T47D (cell line): ENCODE results near the gene ALCAM.

Source experiments
- DNase-seq, 2 experiments: peaks; one replicate each; pipeline versions ENCODE4 v3.0.0 to v3.0.0-alpha.2; 2011 to 2012; ENCODE audit warnings: low read depth in 1 of 2, low spot score in 1 of 2
- JUND ChIP-seq: IDR thresholded peaks from 2 replicates; pipeline ENCODE4 v1.6.1; 2012; ENCODE audit warnings: low read depth
- in situ Hi-C: cut with HindIII; loops from 2 replicates; pipeline ENCODE4 v1.10.0; 2016; ENCODE audit warnings: low sequenced_read_pairs, low pct_unique_long_range_greater_than_20kb

The ALCAM gene

GRCh38 chr3:105499961-105500360 lies 133.3 kb downstream of the ALCAM start:
- in situ Hi-C loops = no loop called here
- no peak for TF ChIP-seq JUND
- DNase-seq = no peak

GRCh38 chr3:105502333-105502732 lies 135.6 kb downstream of the ALCAM start:
- in situ Hi-C loops = no loop called here
- DNase-seq = no peak
- no peak for TF ChIP-seq JUND

GRCh38 chr3:105503191-105503593 lies 136.5 kb downstream of the ALCAM start:
- in situ Hi-C loops = no loop called here
- DNase-seq = no peak
- TF ChIP-seq JUND = no peak

GRCh38 chr3:105504440-105504951 lies 137.8 kb downstream of the ALCAM start:
- no peak for TF ChIP-seq JUND
- DNase-seq = no peak
- in situ Hi-C loops = no loop called here

- no peak for TF ChIP-seq JUND
- no peak for DNase-seq
- in situ Hi-C loops = no loop called here
Measured at GRCh38 chr3:105505170-105505569, 138.5 kb downstream of the ALCAM start.

- no peak for TF ChIP-seq JUND
- in situ Hi-C loops = no loop called here
- DNase-seq = no peak
Measured at GRCh38 chr3:105511031-105511430, 144.3 kb downstream of the ALCAM start.

- no peak for DNase-seq
- TF ChIP-seq JUND = no peak
- in situ Hi-C loops = no loop called here
Measured at GRCh38 chr3:105512061-105512460, 145.4 kb downstream of the ALCAM start.

GRCh38 chr3:105513042-105513441 lies 146.3 kb downstream of the ALCAM start:
- no peak for DNase-seq
- no peak for TF ChIP-seq JUND
- in situ Hi-C loops = no loop called here

- no peak for TF ChIP-seq JUND
- in situ Hi-C loops = no loop called here
- peak in 1 of 2 experiments; percentile 61 for DNase-seq
Measured at GRCh38 chr3:105513886-105514285, 147.2 kb downstream of the ALCAM start.

- in situ Hi-C loops = no loop called here
- no peak for DNase-seq
Measured at GRCh38 chr3:105515372-105515771, 148.7 kb downstream of the ALCAM start.

GRCh38 chr3:105516972-105517371 lies 150.3 kb downstream of the ALCAM start:
- TF ChIP-seq JUND = no peak
- DNase-seq = no peak
- in situ Hi-C loops = no loop called here

More at GRCh38 chr3:105515372-105515771, 148.7 kb downstream of the ALCAM start:
- no peak for TF ChIP-seq JUND

GRCh38 chr3:105518203-105518602 lies 151.5 kb downstream of the ALCAM start:
- no peak for DNase-seq
- in situ Hi-C loops = no loop called here
- no peak for TF ChIP-seq JUND

- no peak for TF ChIP-seq JUND
- in situ Hi-C loops = no loop called here
- DNase-seq = peak; percentile 11 to 67
Measured at GRCh38 chr3:105518806-105519418, 152.2 kb downstream of the ALCAM start.

GRCh38 chr3:105521770-105522169 lies 155.1 kb downstream of the ALCAM start:
- in situ Hi-C loops = no loop called here
- DNase-seq = peak in 1 of 2 experiments; percentile 64
- no peak for TF ChIP-seq JUND
